CD4-positive, alpha-beta T cell treated with Interleukin-12 subunit alpha and Interleukin-12 subunit beta, for 1 hour (primary cell): ENCODE results near the gene IHH.
A peak's percentile ranks its signal among the peaks of the same experiment; 100 is the strongest.

Source experiments
- DNase-seq: peaks from one replicate; pipeline ENCODE4 v3.0.0-alpha.2; 2020

The IHH gene

DNA sequence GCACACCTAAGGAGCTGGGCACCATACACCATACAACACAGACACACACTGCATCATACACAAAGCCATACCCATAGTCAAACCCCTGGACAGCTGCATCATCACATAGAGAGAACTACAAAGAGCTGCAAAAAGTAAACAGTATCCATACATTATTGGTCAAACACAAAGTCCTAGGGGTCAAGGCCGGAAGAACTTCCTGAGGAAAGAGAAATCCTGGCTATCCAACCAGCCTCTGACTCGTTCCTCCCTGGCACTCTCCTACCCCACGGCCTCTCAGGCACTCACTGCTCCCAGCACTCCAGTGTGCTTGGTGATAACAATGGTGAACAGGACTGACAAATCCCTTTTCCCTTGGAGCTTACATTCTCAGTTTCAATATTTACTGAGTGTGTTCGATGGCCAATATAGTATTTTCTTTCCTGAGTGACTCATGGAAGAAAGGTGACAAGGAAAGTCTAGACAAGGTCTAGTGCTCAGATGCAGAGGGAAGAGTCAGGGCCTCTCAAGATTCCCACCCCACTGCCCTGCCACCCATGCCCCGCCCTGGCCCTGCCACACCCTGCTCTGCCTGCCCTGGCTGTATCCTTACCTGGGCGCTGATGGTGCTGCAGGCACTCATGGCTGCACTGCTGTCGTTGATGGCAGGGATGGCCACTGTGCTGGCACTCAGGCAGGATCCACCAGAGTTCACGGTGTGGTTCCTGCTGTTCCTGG is 22.8 kb downstream of the IHH start:
- no peak for DNase-seq

DNA sequence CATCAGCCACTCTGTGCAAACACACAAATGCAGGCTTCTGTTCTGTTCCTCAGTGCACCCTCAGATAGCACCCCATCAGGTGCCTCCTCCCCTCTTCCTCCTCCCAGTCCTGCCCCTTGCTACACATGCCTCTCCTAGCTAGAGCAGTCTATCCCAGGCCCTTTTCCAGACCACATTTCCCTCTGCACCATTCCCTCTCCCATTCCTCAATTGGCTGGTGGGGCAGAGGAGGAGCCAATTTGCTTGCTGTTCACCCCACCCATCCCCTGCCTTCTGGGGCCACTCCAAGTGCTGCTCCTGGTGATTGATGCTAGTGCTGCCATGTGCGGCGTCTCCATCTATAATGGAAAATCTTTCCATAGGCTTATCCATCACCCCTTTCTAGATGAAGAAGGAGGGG is 24.8 kb downstream of the IHH start:
- DNase-seq = no peak

DNA sequence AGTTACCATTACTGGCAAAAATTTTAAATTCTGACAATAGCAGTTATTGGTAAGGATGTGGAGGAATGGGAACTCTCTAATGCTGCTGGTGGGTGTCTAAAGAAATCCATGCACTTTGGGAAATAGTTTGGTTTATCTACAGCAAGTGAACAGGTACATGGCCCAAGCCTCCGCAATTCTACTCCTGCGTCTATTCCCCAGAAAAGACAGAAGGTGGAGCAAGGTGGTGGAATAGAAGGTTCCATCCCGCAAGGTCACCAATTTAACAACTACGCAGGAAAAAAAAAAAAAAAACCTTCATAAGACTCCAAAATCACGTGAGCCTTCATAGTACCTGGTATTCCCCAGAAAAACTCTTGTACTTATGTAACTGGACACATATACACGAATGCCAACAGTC is 25.9 kb downstream of the IHH start:
- DNase-seq = no peak

DNA sequence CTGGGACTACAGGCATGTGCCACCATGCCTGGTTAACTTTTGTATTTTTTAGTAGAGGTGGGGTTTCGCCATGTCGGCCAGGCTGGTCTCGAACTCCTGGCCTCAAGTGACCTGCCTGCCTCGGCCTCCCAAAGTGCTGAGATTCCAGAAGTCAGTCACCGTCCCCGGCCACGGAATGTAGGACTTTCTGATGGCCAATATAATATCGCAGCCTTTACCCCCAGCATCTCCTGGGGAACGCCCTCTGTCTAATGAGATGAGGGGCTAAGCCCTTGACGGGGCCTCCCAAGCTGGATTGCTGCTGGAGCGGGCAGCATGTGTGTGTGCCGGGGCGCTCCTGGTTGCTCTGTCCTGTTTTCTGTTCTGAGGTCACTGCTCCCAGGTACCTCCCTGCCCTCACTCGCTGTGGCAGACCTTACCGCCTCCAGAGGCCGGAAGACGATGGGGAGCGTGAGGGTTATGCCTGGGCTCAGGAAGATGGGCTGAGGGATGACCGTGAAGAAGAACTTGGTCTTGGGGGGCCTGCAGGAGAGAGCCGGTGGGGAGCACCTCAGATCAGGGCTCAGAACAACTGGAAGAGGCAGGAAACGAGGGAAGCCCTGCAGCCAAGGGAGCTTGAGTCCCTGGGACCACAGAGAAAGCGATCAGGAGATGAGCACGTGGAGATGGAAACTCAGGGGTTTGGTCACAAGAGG is 28.5 kb downstream of the IHH start:
- no peak for DNase-seq

DNA sequence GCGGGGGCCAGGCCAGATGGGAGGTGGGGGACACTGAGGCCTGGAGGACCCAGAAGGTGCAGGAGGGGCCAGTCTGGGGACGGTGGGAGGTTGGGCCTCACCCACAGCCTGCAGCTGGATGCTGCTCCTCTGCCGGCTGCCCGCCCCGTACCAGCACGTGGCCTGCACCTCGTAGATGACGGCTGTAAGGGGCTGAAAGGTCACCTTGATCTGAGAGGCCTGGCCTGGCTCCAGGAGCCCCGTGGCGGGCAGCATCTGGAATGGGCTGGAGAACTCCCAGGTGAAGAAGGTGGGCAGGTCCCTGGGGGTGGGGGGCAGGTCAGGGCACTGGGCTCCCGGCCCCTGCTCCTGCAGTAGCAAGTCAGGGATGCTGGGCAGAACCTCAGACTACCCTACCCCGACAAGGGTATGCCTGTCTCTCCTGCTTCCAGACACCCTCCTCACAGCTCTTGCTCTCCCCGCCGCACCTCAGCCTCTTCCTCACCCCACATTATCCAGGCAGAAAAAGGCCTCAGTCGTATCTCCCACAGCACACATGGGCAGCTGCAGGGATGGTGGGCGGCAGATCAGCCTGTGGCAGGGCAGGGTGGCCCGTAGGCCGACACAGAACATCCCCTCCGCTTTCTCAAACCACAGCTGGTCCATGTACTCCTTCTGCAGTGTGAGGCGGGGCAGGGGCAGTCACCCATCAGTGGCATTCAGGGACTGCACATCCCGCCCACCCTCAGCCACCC is 29.5 kb downstream of the IHH start:
- no peak for DNase-seq

DNA sequence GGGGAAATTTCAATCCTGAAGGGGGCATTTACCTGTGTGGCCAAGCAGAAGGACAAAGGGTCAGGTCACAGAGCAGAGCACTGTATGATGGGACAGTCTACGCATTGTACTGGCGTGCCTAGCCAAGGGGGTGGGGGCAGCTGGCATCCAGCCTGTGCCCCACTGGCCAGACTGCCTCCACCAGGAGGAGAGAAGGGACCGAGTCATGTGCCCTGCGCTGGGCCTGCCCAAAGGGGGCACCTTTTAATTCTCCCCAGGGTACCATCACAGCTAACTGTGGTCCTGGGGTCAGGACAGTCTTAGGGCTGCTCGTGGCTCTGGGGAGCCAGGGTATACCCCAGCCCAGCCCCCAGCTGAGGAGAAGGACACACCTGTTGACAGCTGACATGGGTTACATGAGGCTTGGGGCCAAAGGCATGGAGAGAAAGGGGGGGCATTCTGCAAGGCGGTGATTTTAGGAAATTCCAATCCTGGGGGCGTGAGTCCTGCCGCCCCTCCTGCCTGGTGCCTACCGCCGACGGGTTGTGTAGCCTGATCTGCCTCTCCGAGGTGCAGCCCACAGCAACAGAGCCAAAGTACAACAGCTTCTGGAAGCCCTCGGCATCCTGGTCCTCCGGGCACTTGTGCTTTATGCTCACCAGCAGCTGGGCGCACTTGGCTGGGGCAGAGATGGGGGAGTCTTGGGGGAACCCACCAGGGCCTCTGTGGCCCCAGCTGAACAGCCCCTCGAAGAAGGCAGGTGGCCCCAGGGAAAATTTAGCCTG is 30.4 kb downstream of the IHH start:
- no peak for DNase-seq

DNA sequence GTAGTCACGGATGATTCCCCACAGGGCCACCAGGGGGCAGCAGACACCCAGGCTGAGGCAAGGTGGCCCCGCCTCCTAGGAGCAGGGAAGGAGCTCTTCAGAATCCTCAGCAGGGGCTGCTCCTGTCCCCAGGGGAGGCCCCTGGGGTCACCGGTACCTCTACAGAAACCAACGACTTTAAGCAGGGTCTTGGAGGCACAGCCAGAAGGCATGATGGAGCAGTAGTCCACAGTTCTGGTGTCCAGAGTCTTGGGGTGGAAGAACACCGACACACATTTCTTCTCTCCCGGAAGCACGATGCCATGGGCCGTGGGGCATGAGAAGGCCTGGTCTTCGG is 30.9 kb downstream of the IHH start:
- DNase-seq = peak; percentile 75

DNA sequence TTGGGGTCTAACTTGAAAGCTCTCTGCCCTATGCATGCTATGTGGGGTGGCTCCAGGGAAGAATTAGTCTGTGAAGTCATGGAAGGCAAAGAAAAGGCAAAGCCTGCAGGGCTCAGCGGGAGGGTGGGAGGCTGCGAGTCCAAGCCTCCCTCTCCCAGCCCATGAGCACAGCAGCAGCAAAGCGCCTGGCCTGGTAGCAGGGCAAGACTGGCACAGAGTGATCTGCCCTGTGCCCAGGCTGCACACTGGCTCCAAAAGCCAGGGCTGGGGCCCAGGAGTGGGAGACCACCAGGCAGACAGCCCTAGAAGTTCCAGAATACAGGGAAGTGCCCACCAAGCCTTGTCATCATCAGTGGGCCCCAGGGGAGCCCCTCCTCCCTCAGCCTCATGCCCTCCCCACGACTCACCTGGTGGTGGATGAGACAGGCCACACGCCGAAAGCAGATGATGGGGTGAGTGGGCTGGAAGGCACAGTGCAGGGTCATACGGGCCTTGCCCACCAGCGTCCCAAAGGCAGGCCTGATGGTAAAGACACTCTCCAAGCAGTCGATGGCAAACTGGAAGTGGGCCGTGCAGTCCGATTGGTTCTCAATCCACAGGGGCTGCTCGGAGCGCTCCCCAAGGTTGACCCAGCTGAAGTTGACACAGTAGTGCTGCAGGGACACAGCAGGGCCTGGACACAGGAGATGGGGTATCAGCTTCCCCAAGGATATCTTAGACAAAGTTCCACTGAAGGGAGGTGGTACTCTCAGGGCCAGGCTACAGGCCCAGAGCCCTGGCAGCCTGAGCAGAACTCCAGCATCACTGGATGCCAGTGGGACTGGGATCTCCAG is 31.5 kb downstream of the IHH start:
- no peak for DNase-seq

DNA sequence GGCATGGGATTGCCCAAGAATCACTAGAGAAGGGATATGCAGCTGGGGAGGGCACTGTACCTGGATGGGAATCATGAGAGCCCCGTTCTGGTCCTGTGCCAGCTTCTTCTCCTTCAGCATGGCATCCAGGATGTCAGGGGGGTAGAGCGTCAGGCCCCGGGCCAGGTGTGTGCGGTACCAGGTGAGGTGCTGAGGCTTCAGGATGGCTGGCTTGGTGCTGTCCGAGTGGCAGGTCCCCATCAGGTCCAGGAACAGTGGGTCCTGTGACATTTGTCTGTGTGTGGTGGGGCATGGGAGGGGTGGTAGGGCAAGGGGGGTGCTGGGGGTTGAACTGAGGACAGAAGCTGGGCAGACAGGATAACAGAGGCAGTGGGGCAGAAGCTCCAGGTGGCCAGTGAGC is 32.6 kb downstream of the IHH start:
- DNase-seq = no peak

DNA sequence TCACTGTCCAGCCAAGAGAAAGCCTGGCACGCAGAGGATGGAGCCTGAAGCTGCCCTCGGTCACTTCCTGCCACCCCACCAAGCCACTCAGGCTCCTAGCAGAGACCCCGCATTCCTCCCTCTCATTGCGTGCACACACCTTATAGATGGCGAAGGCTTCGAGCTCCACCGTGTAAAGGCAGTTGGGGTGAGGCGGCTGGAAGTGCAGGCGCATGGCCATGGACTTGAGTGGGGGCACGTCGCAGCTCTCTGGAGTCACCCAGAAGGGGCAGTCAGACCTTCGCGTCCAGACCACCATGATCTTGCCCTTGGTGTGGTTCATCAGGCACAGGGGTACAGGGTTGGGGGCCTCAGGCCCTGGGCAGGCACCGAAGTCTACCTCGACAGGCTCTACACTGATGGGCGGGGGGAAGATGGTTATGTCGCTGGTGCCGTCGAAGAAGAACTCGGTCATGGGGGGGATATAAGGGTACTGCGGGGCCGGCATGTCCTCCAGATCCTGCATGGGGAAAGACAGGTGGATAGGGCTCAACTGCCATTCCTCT is 33.1 kb downstream of the IHH start:
- DNase-seq = no peak

DNA sequence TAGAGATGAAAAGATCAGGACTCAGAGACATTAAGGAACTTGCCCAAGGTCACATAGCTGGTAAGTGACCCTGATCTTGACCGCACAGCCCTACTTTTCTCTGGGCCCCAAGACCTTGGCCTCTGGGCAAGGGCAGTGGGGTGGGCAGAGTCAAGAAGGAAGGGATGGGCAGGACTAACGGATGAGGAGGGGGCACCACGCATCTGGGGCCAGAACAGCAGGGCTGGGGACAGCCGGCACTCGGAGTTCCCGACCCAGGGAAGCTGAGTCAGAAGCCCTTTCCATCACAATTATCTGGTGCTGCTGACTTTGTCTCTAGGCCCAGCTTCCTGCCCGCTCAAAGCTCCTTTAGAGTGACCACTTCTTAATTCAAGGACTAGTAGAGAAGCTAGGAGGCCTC is 33.8 kb downstream of the IHH start:
- no peak for DNase-seq

DNA sequence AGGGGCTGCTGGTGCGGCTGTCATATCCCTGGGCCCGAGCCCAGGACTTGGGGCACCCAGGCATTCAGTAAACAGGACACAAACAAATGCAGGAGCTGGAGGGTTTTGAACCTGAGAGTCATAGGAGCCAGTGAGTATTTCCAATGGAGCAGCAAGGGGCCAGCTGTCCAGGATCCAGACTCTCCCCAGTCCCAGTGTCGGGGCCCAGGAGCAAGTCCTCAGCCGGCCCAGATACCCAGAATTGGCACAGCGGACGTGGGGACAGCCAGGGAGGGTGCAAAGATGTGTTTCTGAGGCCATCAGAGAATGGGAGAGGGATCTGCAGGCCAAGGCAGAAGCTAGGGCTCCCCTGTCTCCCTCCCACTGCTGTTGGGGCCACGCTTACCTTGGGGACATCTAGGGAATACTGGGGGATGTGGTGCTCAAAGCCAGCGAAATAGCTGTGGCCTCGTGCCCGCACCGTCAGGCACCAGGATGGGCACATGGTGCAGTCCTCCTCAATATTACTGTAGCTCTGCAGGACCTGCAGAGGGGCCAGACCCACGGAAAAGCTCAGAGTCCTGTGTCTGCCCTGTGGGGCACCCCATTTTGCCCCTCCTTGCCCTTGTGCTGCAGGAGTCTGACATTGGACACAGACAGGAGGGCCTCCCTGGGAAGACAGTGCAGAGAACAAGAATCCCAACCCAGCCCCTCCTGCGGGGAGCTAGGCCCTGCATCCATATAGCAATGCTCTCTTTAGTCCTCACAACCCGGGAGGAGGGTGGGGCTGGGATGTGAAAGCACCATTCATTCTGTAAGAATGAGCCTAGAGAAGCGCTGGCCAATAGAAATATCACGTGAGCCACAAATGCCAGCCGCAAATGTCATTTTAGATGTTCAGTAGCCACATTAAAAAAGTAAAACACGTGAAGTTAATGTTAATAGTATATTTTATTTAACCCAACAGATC is 34.8 kb downstream of the IHH start:
- DNase-seq = no peak

DNA sequence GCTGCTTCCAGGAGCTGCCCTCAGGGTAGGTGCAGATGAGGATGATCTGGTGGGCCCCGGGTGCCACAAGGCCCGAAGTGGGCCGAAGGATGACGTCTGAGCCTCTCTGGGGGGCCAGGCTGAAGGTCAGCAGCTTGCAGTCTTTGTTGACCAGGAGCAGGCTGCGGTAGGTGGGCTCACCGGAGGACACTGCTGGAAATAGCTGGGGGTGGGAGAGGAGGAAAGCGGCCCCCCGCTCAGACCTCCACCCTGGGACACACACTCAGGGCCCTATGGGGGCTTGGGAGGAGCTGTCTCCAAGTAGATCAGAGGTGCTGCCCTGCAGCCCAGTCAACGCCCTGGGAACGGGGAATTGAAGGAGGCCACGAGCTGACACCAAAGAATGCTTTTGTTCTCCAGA is 36.7 kb downstream of the IHH start:
- no peak for DNase-seq

DNA sequence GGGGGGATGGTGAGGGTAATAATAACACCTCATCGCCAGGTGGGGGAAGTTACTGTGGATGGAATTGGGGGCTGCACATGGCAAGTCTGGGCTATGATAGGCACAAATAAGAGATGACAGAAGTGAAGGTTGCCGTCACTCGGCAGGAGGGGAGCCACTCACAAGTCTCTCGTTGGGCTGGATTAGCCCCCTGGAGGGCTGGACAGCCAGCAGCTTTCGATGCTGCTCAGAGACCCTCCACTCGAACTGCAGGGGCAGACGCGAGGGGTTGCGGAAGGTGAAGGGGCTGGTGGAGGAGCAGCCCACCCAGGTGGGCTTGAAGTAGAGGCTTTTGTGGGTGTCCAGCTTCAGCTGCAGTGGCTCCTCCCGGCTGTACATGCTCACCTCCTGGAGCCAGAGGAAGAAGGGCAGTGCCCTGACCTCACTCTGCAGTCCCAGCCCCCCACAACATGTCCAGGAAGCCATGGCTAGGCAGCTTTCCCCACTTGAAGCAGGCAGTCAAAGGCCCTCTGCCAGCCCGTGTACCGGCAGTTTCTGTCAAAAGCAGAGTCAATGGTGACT is 37.6 kb downstream of the IHH start:
- no peak for DNase-seq

DNA sequence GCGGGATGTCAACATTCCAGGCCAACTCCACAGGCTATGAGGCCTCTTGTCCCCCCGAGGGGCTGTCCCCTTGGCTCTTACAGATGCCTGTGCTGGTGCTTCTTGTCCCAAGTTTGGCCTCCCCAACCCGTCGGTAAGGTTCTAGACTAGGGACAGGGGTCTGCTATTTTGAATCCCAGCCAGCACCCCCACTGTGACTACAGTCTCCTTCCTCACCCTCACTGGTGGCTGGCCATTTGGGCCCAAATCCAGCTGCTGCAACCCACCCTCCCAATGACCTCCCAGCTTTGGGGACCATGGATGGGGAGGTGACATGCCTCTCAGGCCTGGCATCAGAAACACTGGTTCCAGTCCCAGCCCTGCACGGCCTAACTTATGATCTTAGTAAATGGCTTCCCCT is 38.1 kb downstream of the IHH start:
- DNase-seq = no peak

DNA sequence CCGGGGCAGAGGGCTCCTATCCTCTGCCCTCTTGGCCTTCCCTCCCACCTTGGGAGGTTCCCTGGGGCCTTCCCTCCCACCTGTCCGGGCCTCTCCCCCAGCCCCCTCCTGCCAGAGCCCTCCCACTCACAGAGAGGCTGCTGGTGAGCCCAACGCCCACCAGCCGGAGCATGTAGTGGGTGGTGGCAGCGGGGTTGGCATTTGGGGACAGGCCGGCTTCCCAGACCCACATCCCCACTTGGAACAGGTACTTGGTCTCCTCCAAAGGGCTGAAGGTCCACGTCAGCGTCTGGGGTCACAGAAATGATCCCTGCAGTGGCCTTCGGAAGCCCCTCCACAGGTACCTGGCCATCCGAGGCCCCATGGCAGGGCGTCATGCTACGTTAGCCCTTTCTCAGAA is 38.7 kb downstream of the IHH start:
- no peak for DNase-seq

DNA sequence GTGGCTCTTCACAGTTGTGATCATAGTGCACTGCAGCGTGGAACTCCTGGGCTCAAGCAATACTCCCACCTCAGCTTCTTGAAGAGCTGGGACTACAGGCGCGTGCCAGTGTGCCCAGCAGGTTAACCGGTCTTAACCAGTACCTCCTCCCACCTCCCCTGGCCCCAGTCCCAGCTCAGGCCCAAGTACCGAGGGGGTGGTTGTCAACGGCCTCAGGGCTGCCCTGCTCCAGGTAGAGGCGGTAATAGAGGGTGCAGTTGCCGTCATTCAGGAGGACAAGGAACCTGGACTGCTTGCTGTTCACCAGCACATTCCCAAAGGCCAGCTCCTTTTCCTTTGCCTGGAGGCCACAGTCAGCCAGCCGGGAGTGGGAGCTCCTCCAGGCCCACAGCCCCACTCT is 39.1 kb downstream of the IHH start:
- no peak for DNase-seq

DNA sequence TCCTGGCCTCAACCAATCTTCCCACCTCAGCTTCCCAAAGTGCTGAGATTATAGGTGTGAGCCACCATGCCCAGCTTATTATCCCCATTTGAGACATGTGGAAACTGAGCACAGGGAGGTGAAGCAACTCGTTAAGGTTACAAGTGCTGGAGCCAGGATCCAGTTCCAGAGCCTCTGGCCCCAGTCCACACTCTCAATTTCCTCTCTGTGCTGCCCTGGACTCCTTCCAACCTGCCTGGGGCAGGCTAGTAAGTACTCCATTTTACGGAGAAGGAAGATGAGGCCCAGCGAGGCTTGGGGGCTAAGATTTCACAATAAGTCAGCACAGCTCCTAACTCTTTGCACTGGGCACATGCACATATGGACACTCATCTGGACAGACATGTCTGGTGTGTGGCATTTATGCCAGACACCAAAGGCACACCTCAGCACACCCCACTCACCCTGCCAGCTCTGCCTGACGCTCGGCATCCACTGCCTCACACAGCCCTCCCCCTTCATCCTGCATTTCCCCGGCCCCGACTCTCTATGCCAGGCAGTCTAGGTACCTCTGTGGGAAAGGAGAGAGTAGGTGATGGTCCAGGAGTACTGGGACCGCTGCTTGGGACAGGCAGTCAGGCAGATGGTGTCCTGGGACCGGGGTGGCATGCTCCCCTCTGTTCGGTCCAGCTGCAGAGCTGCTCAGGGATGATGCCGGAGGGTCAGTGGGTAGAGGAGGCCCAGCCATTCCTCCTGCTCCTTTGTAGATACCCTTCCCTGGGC is 39.9 kb downstream of the IHH start:
- DNase-seq = no peak

DNA sequence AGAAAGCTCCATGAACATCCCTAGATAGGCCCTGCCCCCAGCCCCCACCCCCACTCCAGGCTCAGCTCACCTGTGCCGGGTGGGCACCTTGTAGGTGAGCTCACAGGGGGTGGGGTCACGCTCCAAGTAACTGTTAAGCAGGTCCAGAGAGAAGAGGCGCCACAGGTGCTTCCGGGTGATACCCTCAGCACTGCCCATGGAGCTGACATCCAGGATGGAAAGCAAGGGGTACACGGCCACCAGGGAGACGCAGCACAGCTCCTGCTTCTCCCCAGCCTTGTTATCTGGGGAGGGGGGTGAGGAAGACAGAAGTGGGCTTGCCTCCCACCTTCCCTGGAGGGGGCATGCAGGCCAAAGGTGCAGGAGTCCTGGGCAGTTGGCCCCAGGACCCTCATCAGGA is 41.3 kb downstream of the IHH start:
- no peak for DNase-seq

DNA sequence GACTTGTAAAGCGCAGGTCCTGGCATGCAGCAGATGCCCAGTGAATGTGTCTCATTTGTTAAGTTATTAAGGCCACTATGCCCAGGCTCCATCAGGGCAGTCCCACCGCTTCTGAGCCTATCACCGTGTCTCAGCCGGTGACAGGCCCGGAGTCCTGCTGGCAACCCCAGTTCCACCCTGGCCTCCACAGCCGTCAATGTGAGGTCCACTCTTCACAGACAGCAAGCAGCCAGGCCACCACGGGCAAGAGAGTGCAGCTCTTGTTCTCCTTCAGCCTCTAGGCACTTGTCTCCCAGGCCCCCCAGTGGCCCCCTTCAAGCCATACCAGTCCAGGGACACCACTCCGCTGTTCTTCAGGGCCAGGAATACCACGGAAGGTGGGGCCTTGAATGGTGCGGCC is 42.0 kb downstream of the IHH start:
- DNase-seq = no peak
